ENCODE measurements around the gene MOB3A.
"Not testable (repeated sequence)": the region's sequence is repeated elsewhere in the genome, so short reads cannot be mapped to it uniquely, and the experiment has no call there.

The MOB3A gene

DNA sequence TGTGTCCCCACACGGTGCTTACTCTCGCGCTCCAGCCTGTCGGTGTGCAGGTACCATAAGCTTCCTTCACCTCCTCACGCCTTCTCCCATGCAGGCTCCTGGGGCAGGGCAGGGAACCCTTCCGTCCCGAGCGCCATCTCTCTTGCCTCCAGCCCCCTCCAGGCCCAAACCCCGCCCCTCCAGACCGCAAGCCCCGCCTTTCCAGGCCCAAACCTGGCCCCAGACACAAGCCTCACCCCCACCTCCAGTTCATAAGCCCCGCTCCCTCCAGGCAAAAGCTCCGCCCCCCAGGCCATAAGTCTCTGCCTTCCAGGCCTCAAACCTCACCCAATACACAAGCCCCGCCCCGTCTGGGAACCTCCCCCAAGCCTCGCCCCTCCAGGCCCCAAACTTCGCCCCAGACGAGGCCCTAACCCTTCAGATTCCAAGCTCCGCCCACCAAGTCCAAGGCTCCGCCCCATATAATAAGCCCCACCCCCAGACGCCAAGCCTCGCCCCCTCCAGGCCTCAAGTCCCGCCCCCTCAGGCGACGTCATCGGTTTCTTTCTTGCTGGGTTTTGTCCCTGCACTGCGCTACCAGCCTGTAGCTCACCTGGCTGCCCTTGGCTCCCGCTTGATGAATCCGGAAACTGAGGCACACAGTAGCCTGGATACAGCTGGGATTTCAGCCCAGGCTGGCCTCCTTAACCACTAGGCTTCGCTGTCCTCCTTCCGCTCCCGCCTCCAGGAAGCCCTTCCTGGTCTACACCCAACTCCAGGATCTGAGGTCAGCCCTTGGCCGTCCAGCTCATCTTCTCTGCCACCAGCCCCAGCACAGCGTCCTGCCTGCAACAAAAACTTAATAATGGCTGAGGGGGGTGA is 61.2 kb downstream of the MOB3A start:
- peaks cover 6% of the 10 kb centered on the region for H3K36me3 ChIP-seq (ENCODE audit: insufficient read depth, low read length)
- peaks cover 10% of the 10 kb centered on the region for H3K4me1 ChIP-seq (ENCODE audit: insufficient read depth, low read length)
- H2AFZ ChIP-seq (ENCODE audit: low read depth, low read length), result no peak overlapping the region
- H3K4me3 ChIP-seq (ENCODE audit: low read length), result no peak overlapping the region
- H3K27me3 ChIP-seq (ENCODE audit: insufficient read depth, low read length), result no peaks in the 10 kb centered on the region
- no peaks in the 10 kb centered on the region for H3K9me3 ChIP-seq (ENCODE audit: low read length)

DNA sequence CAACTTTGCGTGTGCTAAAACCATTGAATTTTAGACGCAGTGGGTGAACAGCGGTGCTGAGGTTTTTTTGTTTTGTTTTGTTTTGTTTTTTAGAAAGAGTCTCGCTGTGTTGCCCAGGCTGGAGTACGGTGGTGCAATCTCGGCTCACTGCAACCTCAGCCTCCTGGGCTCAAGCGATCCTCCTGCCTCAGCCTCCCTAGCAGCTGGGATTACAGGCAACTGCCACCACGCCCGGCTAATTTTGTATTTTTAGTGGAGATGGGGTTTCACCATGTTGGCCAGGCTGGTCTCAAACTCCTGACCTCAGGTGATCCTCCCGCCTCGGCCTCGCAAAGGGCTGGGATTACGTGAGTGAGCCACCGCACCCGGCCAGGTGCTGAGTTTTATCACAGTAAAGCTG is 61.9 kb downstream of the MOB3A start:
- H3K27me3 ChIP-seq (ENCODE audit: insufficient read depth, low read length); H3K4me1 ChIP-seq (ENCODE audit: insufficient read depth, low read length); H3K9me3 ChIP-seq (ENCODE audit: low read length); H3K36me3 ChIP-seq (ENCODE audit: insufficient read depth, low read length); H3K4me3 ChIP-seq (ENCODE audit: low read length); H2AFZ ChIP-seq (ENCODE audit: low read depth, low read length): not testable (repeated sequence)

DNA sequence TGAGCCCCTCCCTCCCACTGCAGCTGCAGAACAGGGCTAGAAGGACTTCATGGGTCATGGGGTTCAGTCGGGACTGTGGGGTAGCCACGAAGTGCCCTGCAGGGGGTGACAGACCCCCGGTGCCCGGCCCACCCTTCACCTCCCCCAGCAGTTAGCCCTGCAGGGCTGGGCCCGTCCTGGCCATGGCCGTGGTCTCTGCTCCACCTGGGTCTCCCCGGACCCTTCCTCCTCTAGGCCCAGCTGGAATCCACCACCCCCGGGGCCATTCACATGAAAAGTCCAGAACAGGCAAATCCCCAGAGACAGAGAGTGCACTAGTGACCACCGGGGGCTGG is 62.3 kb downstream of the MOB3A start:
- H3K36me3 ChIP-seq (ENCODE audit: insufficient read depth, low read length), result peaks cover 3% of the 10 kb centered on the region
- H3K4me3 ChIP-seq (ENCODE audit: low read length), result no peak overlapping the region
- H2AFZ ChIP-seq (ENCODE audit: low read depth, low read length), result no peak overlapping the region
- no peaks in the 10 kb centered on the region for H3K27me3 ChIP-seq (ENCODE audit: insufficient read depth, low read length)
- peaks cover 10% of the 10 kb centered on the region for H3K4me1 ChIP-seq (ENCODE audit: insufficient read depth, low read length)
- no peaks in the 10 kb centered on the region for H3K9me3 ChIP-seq (ENCODE audit: low read length)

DNA sequence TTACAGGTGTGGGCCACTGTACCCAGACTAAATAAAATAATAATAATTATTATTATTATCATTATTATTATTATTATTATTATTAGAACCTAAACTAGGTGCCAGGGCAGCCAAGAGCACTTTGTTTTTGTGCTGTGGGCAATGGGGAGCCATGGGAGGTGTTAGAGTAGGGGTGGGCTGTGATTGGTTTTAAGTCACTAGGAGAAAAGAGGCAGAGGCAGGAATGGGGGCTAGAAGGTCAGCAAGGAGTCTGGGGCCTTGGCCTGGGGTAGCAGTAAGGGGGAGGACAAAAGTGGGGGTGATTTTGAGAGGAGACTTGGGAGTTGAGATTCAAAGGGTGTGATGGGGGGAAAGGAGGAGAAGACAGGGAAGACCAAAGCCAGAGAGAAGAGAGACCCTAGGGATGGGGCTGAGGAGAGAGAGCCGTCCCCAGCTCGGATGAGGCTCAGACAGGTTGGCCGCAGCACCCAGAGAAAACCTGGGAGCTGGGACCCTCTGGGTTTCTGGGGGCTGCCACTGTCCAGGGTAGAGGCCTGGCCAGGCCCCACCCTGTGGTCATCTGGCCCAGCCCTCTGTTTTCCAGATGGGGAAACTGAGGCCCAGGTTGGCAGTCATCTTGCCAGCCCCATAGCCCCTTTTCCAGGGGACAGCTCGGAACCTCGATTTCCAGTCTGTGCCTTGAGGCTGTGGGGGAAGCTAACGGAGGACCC is 62.9 kb downstream of the MOB3A start:
- no peaks in the 10 kb centered on the region for H3K9me3 ChIP-seq (ENCODE audit: low read length)
- no peak overlapping the region for H3K4me3 ChIP-seq (ENCODE audit: low read length)
- no peaks in the 10 kb centered on the region for H3K27me3 ChIP-seq (ENCODE audit: insufficient read depth, low read length)
- H2AFZ ChIP-seq (ENCODE audit: low read depth, low read length), result no peak overlapping the region
- peaks cover 10% of the 10 kb centered on the region for H3K4me1 ChIP-seq (ENCODE audit: insufficient read depth, low read length)
- no peaks in the 10 kb centered on the region for H3K36me3 ChIP-seq (ENCODE audit: insufficient read depth, low read length)

DNA sequence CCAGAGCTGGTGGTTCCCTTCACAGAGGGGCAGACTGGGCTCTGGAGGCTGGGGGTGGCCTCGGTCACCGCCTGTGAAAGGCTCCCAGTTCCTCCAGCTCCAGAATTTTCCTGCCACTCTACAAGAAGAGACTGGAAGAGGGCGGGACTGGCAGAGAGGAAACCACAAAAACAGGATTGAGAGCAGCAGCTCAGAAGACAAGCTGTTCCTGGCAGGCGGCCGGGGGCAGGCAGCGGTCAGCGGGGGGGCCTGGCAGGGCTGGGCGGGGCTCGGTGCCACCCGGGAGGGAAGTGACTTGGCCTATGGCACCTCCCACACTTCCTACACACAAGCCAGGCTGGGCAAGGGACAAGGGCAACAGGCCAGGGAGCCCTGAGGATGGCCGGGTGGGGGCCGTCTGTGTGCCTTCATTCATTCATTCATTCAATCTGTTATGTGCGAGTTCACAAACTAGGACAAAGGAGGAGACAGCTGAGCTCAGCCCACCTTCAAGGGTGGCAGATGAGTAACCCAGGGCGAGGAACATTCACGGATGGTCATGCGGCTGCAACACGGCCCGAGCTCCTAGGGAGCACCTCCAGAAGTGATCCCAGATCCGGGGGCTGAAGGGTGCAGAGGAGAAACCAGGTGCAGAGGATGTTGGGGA is 63.7 kb downstream of the MOB3A start:
- no peaks in the 10 kb centered on the region for H3K27me3 ChIP-seq (ENCODE audit: insufficient read depth, low read length)
- H3K4me1 ChIP-seq (ENCODE audit: insufficient read depth, low read length), result peaks cover 10% of the 10 kb centered on the region
- no peak overlapping the region for H3K4me3 ChIP-seq (ENCODE audit: low read length)
- H3K9me3 ChIP-seq (ENCODE audit: low read length), result no peaks in the 10 kb centered on the region
- H2AFZ ChIP-seq (ENCODE audit: low read depth, low read length), result no peak overlapping the region
- H3K36me3 ChIP-seq (ENCODE audit: insufficient read depth, low read length), result no peaks in the 10 kb centered on the region

DNA sequence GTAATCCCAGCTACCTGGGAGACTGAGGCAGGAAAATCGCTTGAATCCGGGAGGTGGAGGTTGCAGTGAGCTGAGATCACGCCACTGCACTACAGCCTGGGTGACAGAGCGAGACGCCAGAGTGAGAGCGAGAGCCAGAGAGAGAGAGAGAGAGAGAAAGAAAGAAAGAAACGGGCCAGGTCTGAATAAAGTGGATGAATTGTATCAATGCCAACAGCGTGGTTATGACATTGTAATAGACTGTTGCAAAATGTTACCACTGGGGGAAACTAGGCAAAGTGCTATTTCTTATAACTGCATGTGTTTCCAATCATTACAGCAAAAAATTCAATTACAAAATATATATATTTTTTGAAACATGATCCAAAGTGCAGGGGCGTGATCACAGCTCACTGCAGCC is 68.8 kb downstream of the MOB3A start:
- Histone ChIP-seq H3K9me3 (ENCODE audit: low read length) (no peaks in the 10 kb centered on the region), H3K4me3 (ENCODE audit: low read length) (no peak overlapping the region), H3K27me3 (ENCODE audit: insufficient read depth, low read length) (no peaks in the 10 kb centered on the region), H3K36me3 (ENCODE audit: insufficient read depth, low read length) (no peaks in the 10 kb centered on the region), H3K4me1 (ENCODE audit: insufficient read depth, low read length) (peaks cover 5% of the 10 kb centered on the region), H2AFZ (ENCODE audit: low read depth, low read length) (no peak overlapping the region)

DNA sequence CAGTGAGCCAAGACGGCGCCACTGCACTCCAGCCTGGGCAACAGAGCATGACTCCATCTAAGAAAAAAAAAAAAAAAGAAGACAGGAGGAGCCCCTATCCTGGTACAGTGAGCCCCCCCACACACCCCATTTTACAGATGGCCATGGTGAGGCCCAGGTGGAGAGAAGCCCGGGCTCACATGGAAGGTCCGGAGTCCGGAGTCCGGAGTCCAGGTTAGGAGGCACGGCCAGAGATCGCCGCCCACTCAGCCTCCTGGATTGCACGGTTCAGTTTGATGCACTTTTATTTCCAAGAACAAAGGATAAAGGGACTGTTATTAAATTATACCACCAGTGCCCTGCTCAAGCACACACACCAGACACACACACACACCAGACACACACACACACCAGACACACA is 69.4 kb downstream of the MOB3A start:
- Histone ChIP-seq H3K36me3 (ENCODE audit: insufficient read depth, low read length) (no peaks in the 10 kb centered on the region), H3K4me3 (ENCODE audit: low read length) (no peak overlapping the region), H3K27me3 (ENCODE audit: insufficient read depth, low read length) (no peaks in the 10 kb centered on the region), H2AFZ (ENCODE audit: low read depth, low read length) (no peak overlapping the region), H3K4me1 (ENCODE audit: insufficient read depth, low read length) (no peaks in the 10 kb centered on the region), H3K9me3 (ENCODE audit: low read length) (no peaks in the 10 kb centered on the region)

DNA sequence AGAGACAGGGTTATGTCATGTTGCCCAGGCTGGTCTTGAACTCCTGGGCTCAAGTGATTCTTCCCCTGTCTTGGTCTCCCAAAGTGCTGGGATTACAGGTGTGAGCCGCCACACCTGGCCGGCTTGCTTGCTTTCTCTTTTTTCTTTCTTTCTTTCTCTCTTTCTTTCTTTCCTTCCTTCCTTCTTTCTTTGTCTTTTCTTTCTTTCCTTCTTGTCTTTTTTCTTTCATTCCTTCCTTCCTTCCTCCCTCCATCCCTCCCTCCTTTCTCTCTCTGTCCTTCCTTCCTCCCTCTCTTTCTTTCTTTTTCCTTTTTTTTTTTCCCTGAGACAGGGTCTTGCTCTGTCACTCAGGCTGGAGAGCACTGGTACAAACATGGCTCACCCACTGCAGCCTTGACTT is 73.8 kb downstream of the MOB3A start:
- no peak overlapping the region for H2AFZ ChIP-seq (ENCODE audit: low read depth, low read length)
- H3K27me3 ChIP-seq (ENCODE audit: insufficient read depth, low read length), result no peaks in the 10 kb centered on the region
- no peaks in the 10 kb centered on the region for H3K36me3 ChIP-seq (ENCODE audit: insufficient read depth, low read length)
- no peak overlapping the region for H3K4me3 ChIP-seq (ENCODE audit: low read length)
- H3K4me1 ChIP-seq (ENCODE audit: insufficient read depth, low read length), result peaks cover 2% of the 10 kb centered on the region
- H3K9me3 ChIP-seq (ENCODE audit: low read length), result no peaks in the 10 kb centered on the region

DNA sequence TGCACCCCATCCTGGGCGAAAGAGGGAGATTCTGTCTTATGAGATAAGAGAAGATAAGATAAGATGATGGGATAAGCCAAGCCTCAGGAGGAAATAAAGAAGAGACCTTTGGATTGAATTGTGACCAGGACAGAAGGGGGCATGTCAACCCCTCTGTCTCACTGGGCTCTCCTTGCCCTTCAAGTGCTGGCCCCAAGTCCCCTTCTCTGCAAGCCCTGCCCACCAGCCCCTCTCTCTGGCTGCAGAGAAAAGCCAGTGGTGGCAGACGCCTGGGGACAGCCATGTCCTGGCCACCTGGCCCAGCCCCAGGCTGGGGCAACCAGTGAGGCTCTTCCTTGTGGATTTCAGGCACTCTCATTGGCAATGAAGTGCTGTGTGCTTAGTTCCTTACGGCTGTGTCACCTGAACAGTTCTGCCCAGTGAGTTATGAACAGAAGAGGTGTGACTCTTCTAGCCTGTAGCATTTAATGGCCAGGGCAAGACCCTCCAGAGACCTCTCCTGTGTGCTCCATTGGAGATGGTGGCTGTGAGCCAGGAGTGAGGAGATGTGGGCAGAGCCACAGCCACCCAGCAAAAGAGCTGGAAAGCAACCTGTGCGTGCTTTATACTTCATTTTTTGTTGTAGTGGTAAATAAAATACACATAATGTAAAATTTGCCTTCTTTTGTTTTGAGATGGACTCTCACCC is 74.5 kb downstream of the MOB3A start:
- no peaks in the 10 kb centered on the region for H3K9me3 ChIP-seq (ENCODE audit: low read length)
- H3K27me3 ChIP-seq (ENCODE audit: insufficient read depth, low read length), result no peaks in the 10 kb centered on the region
- peaks cover 2% of the 10 kb centered on the region for H3K4me1 ChIP-seq (ENCODE audit: insufficient read depth, low read length)
- no peak overlapping the region for H2AFZ ChIP-seq (ENCODE audit: low read depth, low read length)
- no peak overlapping the region for H3K4me3 ChIP-seq (ENCODE audit: low read length)
- no peaks in the 10 kb centered on the region for H3K36me3 ChIP-seq (ENCODE audit: insufficient read depth, low read length)

Measured in neuron (in vitro differentiated cells).